ENCODE measurements around the gene EFL1. TPM values are rescaled to one million over a fixed set of nuclear protein-coding genes. Genes with fewer than 3 reads are reported as not detected.
"Not testable (repeated sequence)": the region's sequence is repeated elsewhere in the genome, so short reads cannot be mapped to it uniquely, and the experiment has no call there.

Gene EFL1
- total and polyA plus RNA-seq, 10 of the 15 experiments (the other 5 are each of a cell fraction or from before 2014, with no cell fraction given) = 6.2 to 42.3 (median 24.7) TPM

DNA sequence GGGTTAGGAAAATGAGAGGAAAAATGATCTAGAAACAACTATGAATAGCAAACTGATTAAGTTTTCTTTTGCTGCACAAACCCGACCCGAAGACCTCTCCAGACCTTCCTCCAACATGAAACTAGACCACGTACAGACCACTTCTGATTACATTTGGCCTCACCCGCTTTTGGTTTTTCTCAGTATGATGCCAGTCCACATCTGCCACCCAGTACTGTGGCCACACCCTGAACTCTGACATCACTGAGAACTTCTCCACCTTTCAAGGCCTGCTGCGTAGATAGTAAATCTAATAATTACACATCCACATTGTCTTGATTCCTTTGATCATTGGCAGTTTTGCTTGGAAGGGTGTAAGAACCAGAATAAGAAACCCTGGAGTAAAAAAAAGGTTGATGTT is 16.6 kb downstream of the EFL1 start:
- CTCF ChIA-PET; H3K27me3 ChIP-seq (replicated peaks in 1 of 2; ENCODE audit: control insufficient read depth in 2 of 2, insufficient read depth in 2 of 2, low read length in 1 of 2); POLR2A ChIA-PET; BruUV-seq (replicated peaks); RAD21 ChIA-PET (ENCODE audit: unreplicated experiment); H3K4me3 ChIP-seq; H3K4me2 ChIP-seq (ENCODE audit: control insufficient read depth, insufficient read depth); H3K9me3 ChIP-seq (replicated peaks; ENCODE audit: control insufficient read depth, insufficient read depth, low read length); SMC1A ChIA-PET (ENCODE audit: uncharacterized antibody, unreplicated experiment); intact Hi-C loops (cut with micrococcal nuclease; ENCODE audit: unreplicated experiment); H2AFZ ChIP-seq (ENCODE audit: control insufficient read depth, low read depth, low read length); H4K20me1 ChIP-seq (ENCODE audit: control insufficient read depth, insufficient read depth); H3K27ac ChIP-seq (ENCODE audit: control insufficient read depth, insufficient read depth); DNase-seq (ENCODE audit: low read depth, low spot score); H3K36me3 ChIP-seq (ENCODE audit: control insufficient read depth in 2 of 2, insufficient read depth in 2 of 2, low read length in 1 of 2); in situ Hi-C loops (cut with MboI); ATAC-seq; H3K79me2 ChIP-seq (ENCODE audit: control insufficient read depth, insufficient read depth, low read length); H3K9ac ChIP-seq (ENCODE audit: control insufficient read depth, insufficient read depth, low read length); H3K4me1 ChIP-seq (ENCODE audit: control insufficient read depth, insufficient read depth, low read length); FAIRE-seq: not testable (repeated sequence)
- WGBS (ENCODE audit: insufficient coverage, insufficient replicate concordance, low lambda C conversion rate, missing lambda C conversion rate) = 60% methylated on average over 5 of the region's 5 CpGs

DNA sequence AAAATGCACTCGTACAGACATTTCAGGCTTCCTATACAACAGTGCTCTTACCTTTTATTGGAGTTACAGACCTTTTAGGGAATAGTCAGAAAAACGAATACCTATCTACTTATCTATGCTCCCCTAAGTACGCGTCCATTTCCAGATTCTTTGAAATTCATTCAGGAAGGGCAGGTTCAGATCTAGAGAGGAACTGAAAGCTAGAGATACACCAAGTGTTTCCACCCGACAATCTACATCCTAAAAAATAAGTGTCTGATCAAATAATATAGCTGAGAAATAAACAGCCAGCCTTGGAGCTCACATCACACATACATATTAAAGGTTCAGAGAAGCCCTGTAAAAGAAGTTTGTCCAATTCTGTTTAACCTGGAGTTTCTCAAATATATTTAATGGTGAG is 18.9 kb downstream of the EFL1 start:
- H2AFZ ChIP-seq (ENCODE audit: control insufficient read depth, low read depth, low read length) = not testable (repeated sequence)

DNA sequence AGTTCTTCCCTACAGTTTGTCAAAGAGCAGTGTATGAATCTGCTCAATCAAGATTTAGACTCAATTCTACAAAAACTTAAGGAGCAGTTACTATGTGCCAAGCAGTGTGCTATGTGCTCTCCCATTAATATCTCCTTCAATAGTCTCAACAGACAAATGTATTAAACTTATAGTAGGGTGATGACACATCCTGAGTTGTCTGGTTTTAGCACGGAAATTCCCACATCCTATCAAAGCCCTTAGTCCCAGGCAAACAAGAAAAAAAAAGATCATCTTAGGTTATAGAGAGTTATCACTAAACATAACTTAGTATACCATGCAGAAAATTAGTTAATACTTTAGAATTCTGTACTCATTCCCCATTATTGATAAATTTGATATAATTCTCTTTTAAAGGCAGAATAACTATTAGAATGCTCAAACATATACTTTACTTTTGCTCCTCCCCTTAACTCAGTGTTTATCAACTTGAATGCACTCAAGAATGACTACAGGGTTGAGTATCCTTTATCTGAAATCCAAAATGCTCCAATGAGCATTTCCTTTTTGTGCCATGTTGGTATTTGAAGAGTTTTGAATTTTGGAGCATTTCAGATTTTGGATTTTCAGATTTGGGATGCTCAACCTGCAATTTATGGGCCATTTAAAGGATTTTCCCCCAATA is 20.6 kb downstream of the EFL1 start:
- H3K27me3 ChIP-seq (replicated peaks in 1 of 2; ENCODE audit: control insufficient read depth in 2 of 2, insufficient read depth in 2 of 2, low read length in 1 of 2); POLR2A ChIA-PET; H3K4me2 ChIP-seq (ENCODE audit: control insufficient read depth, insufficient read depth); ATAC-seq; intact Hi-C loops (cut with micrococcal nuclease; ENCODE audit: unreplicated experiment); DNase-seq (ENCODE audit: low read depth, low spot score); H4K20me1 ChIP-seq (ENCODE audit: control insufficient read depth, insufficient read depth); H3K4me3 ChIP-seq; FAIRE-seq; H3K79me2 ChIP-seq (ENCODE audit: control insufficient read depth, insufficient read depth, low read length); H3K27ac ChIP-seq (ENCODE audit: control insufficient read depth, insufficient read depth); RAD21 ChIA-PET (ENCODE audit: unreplicated experiment); CTCF ChIA-PET; in situ Hi-C loops (cut with MboI); BruUV-seq (replicated peaks); H3K9me3 ChIP-seq (replicated peaks; ENCODE audit: control insufficient read depth, insufficient read depth, low read length); H2AFZ ChIP-seq (ENCODE audit: control insufficient read depth, low read depth, low read length); H3K36me3 ChIP-seq (ENCODE audit: control insufficient read depth in 2 of 2, insufficient read depth in 2 of 2, low read length in 1 of 2); H3K9ac ChIP-seq (ENCODE audit: control insufficient read depth, insufficient read depth, low read length); H3K4me1 ChIP-seq (ENCODE audit: control insufficient read depth, insufficient read depth, low read length): not testable (repeated sequence)
- WGBS (ENCODE audit: insufficient coverage, insufficient replicate concordance, low lambda C conversion rate, missing lambda C conversion rate) = 100% methylated on average over 1 of the region's 1 CpG
- SMC1A ChIA-PET (ENCODE audit: uncharacterized antibody, unreplicated experiment) = interaction anchor here (0.6 kb wide), 1 partner anchor 489 kb away, joined by 3 read pairs; no protein-coding TSS in a partner anchor

More for the DNA sequence above, 18.9 kb downstream of the EFL1 start:
- H3K4me2 ChIP-seq (ENCODE audit: control insufficient read depth, insufficient read depth); H3K4me1 ChIP-seq (ENCODE audit: control insufficient read depth, insufficient read depth, low read length); BruUV-seq (replicated peaks); H3K79me2 ChIP-seq (ENCODE audit: control insufficient read depth, insufficient read depth, low read length); H3K9ac ChIP-seq (ENCODE audit: control insufficient read depth, insufficient read depth, low read length); CTCF ChIA-PET; H3K27ac ChIP-seq (ENCODE audit: control insufficient read depth, insufficient read depth); H3K9me3 ChIP-seq (replicated peaks; ENCODE audit: control insufficient read depth, insufficient read depth, low read length); DNase-seq (ENCODE audit: low read depth, low spot score); in situ Hi-C loops (cut with MboI); SMC1A ChIA-PET (ENCODE audit: uncharacterized antibody, unreplicated experiment); FAIRE-seq; H3K27me3 ChIP-seq (replicated peaks in 1 of 2; ENCODE audit: control insufficient read depth in 2 of 2, insufficient read depth in 2 of 2, low read length in 1 of 2); H3K36me3 ChIP-seq (ENCODE audit: control insufficient read depth in 2 of 2, insufficient read depth in 2 of 2, low read length in 1 of 2); POLR2A ChIA-PET; intact Hi-C loops (cut with micrococcal nuclease; ENCODE audit: unreplicated experiment); RAD21 ChIA-PET (ENCODE audit: unreplicated experiment); H3K4me3 ChIP-seq; ATAC-seq; H4K20me1 ChIP-seq (ENCODE audit: control insufficient read depth, insufficient read depth): not testable (repeated sequence)
- 68% methylated on average over 2 of the region's 5 CpGs for WGBS (ENCODE audit: insufficient coverage, insufficient replicate concordance, low lambda C conversion rate, missing lambda C conversion rate)
- TF ChIP-seq SPI1 (IDR thresholded peaks at IDR 0.05; ENCODE audit: borderline replicate concordance, insufficient read depth, low read depth, low read length) = peak; percentile 14; the same call in 1 of the 2 replicates

All from GM12878 (cell line).